Upper lobe of left lung (tissue), 4 donors: ENCODE results near the gene JAZF1.

ENCODE experiments used
- POLR2A ChIP-seq, 4 donors: fragments of 450-650 bp; IDR thresholded peaks; one replicate each; pipeline ENCODE4 v1.5.1; 2016 to 2017; ENCODE audit warnings: antibody characterized with exemption in 4 of 4, mild to moderate bottlenecking in 2 of 4
- POLR2AphosphoS5 ChIP-seq, 2 donors: sonication (generic); formaldehyde crosslinking; IDR thresholded peaks; one replicate each; pipeline ENCODE4 v1.5.1; 2017; ENCODE audit warnings: antibody characterized with exemption in 2 of 2
- TF ChIP-seq, protein P1 (sequence below), 6 experiments: fragments of 450-650 bp in 4 of 6; fragments of 200-600 bp in 2 of 6; sonication (generic) in 2 of 6; IDR thresholded peaks; one replicate each; pipeline ENCODE4 v1.5.1; 2016 to 2019; ENCODE audit warnings: antibody characterized with exemption in 6 of 6

GRCh38 chr7:28082071-28082470 is 98.5 kb downstream of the JAZF1 start:
- TF ChIP-seq, protein P1, sequence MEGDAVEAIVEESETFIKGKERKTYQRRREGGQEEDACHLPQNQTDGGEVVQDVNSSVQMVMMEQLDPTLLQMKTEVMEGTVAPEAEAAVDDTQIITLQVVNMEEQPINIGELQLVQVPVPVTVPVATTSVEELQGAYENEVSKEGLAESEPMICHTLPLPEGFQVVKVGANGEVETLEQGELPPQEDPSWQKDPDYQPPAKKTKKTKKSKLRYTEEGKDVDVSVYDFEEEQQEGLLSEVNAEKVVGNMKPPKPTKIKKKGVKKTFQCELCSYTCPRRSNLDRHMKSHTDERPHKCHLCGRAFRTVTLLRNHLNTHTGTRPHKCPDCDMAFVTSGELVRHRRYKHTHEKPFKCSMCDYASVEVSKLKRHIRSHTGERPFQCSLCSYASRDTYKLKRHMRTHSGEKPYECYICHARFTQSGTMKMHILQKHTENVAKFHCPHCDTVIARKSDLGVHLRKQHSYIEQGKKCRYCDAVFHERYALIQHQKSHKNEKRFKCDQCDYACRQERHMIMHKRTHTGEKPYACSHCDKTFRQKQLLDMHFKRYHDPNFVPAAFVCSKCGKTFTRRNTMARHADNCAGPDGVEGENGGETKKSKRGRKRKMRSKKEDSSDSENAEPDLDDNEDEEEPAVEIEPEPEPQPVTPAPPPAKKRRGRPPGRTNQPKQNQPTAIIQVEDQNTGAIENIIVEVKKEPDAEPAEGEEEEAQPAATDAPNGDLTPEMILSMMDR (IDR thresholded peaks at IDR 0.05): no peak
- TF ChIP-seq POLR2A (IDR thresholded peaks at IDR 0.05): no peak
- no peak for TF ChIP-seq POLR2AphosphoS5 (IDR thresholded peaks at IDR 0.05)
